ENCODE measurements around the gene PARD3.

The PARD3 gene

DNA sequence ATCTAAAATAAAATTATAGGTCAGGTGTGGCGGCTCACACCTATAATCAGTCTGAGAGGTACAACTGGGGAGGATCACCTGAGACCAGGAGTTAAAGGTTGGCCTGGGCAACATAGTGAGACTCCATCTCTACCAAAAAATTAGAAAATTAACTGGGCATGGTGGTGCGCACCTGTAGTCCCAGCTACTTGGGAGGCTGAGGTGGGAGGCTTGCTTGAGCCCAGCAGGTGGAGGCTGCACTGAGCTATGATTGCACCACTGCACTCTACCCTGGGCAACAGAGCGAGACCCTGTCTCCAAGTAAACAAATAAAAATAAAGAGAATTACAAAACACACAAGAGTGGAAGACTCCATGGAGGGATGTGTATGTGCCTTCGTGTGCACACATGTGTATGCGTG, 171.5 kb downstream of the PARD3 start:
- DNase-seq = no peak

DNA sequence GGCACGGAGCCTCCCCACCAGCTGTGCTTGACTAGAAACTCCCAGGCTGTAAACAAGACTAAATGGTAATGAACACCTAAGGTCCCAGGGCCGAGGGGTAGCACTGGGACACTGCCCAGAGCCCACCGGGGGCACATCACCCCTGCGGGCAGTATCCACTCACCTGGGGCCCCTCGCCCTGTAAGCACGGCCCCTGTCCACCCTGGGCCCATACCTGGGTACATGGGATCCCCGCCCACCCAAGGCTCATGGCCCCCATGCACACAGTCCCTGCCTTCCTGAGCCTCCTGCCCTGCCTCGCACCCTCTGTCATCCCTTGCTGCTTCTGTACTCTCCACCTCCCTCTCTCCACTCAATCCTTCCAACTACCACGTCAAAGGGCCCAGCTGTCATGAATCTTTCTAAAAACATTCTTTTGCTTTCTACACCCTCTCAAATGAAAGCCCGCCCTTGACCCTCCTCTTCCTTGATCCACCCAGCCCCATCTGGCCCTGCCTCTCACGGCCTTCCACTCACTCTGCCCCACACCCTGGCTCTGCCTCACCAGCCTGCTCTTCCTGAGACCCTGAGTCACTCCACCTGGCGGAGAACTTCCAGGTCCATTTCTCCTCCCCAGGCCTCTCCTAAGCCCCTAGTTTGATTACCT, 173.1 kb downstream of the PARD3 start:
- no peak for DNase-seq

DNA sequence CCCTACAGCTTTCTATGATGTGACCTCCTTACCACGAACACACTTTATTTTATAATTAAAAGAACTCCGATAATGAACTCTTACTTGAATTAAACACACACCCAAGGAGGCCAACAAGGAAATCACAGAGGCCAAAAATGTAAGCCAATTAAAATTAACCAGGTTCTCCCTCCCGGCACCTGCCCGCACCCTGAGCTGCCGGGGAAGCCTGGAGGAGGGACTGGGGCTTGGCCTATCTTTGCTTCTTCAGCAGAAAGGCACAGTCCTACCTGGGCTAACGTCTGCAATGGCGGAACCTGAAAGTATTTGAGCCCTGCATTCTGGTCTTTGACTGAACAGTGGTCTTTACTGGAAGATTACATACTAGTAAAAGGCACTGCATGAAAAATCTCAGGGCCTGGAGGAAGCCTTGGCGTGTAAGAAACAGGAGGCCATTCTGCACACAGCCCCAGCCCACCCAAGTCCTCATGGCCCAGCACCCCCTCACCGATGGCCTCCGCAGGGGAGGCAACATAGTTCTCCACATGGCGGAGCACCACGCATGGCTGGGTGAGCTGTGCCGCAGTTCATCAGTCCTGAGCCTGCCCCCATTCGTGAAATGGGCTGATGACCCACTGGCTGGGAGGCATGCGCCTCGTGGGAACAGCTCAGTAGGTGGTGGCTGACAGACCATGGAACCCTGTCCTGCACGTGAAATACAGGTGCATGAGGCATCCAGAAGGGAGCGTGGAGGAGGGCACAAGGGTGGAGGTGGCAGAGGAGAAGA, 173.8 kb downstream of the PARD3 start:
- DNase-seq = no peak

GRCh38 chr10:34638406-34639054, 176.6 kb downstream of the PARD3 start:
- DNase-seq = peak; percentile 82

GRCh38 chr10:34637418-34637911, 177.6 kb downstream of the PARD3 start:
- peak; percentile 88 for DNase-seq

- DNase-seq = no peak
These were observed 180.0 kb downstream of the PARD3 start for GRCh38 chr10:34635111-34635510.

DNA sequence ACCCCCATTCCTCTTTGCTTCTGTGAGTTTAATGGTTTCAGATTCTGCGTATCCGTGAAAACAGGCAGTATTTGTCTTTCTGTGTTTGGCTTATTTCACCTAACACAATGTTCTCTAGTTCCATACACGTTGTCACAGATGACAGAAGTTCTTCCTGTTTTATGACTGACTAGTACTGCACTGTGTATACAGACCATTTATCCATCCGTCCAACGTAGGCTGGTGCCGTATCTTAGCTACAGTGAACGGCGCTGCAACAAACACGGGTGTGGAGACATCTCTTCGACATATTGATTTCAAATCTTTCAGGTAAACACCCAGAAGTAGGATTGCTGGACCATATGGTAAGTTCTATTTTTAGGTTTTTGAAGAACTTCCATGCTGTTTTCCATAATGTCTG, 181.7 kb downstream of the PARD3 start:
- no peak for DNase-seq

- no peak for DNase-seq
These were observed 186.0 kb downstream of the PARD3 start for GRCh38 chr10:34629084-34629483.

- DNase-seq = no peak
These were observed 186.8 kb downstream of the PARD3 start for GRCh38 chr10:34628174-34628796.

DNA sequence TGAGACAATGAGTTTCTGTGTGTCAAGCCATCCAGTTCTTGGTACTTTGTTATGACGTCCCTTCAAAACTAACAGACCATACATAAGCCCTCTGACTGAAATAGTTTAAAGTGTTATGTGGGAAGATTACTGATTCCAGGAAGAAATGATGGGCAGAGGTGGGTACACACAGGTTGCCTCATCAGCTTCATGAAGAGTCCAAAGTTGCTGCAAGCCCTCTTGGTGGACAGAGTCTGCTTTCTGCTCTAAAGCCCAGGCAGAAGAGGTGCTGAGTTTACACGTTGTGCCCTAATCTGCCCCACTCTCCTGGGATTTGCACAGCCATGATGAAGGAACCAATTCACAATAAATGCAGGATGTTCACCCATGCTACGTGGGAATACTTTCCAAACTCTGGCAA, 187.4 kb downstream of the PARD3 start:
- no peak for DNase-seq

- no peak for DNase-seq
These were observed 187.8 kb downstream of the PARD3 start for GRCh38 chr10:34627331-34627730.

- no peak for DNase-seq
These were observed 188.8 kb downstream of the PARD3 start for GRCh38 chr10:34626158-34626880.

DNA sequence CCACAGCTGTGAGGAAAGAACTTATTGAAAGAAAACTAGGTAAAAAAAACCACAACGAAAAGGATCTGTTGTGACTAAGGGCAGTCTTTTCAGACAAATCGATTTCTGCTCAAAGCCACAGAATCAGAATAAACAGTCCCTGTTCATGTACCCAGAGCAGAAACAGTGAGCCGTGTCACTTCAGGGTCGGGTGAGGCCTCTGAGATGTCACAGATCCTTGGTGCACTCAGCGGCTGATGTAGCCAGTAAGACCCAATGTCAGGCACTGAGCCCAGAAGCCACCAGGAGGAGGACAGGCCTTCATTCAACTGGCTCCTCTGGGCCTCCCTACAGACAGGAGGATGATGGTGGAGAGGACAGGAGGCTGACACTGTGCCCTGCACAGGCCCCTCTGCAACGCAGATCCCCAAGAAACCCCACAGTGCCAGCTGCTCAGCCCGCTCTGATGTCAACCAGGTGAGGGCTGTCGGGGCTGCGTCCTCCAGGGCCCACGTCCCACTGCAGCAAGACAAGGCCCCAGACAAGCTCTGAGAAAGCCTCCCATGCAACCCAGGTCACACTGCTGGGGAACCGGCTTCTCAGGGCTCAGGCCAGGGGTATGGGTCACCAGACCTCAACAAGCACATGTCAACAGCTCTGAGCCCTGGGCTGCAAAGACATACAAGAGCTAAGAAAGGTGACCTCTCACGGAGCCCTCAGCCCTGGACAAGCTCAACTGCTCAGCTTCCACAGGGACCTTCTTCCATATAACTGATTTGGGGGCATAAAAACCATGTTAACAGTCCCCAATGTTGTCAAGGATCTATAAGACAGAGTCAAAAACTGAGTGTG, 190.6 kb downstream of the PARD3 start:
- DNase-seq = no peak

DNA sequence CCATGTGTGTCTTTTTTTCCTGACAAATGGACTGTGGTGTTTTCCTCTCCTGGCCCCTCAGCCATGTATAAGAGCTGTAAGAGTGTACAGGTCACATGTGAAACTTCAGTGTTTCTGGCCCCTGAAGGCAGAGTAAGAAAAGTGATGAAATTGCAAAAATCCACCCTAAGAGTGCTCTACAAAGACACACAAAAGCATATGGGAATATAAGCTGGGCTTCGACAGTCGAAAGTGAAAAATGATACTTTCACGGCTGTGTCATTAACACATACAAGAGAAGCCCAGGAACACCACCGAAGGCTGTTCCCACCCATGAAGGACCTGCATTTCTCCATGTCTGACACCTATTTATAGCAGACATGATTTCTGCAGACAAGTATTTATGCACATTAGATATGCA, 192.2 kb downstream of the PARD3 start:
- no peak for DNase-seq

GRCh38 chr10:34618611-34619010, 196.5 kb downstream of the PARD3 start:
- DNase-seq = no peak

DNA sequence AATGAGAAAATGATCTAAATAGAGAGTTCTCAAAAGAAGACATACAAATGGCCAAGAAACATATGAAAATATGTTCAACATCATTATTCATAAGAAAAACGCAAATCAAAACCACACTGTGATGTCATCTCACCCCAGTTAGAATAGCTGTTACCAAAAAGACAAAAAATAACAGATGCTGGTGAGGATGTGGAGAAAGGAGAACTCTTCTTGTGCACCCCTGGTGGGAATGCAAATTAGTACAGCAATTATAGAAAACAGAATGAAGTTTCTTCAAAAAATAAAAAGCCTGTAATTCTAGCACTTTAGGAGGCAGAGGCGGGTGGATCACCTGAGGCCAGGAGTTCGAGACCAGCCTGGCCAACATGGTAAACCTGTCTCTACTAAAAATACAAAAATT, 199.3 kb downstream of the PARD3 start:
- no peak for DNase-seq

DNA sequence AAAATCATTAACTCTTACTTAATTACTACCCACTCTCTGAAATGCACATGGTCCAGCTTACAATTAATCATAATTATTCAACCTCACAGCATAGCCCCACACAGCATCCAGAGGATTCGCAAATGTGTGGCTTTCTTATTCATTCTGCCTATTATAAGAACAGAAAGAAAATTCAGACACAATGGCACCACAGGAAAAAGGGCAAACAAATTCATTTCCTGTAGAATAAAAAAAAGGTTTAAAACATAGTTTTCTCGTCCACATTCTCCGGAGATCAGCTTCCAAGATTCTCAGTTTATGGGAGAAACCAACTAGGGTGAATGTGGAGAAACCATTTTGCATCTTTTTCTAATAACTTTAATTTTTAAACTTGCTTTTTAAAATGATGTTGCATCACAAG, 201.6 kb downstream of the PARD3 start:
- DNase-seq = no peak

DNA sequence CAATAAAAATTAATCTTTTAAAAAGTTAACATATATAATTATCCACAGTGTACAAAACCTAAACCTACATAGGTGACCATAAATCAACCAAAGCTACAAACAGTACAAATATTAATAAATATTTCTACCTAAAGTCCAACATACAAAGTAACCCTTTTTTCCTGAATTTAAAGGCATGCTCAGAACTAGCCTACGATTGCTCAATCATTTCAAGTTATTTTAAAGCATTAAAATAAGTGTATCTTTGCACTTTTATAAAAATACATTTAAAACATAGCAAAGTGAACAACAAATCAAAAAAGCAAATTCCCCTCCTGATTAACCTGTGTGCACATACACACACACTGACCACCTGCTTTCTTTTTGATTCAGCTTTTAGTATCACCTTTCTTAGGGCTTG, 202.2 kb downstream of the PARD3 start:
- no peak for DNase-seq

GRCh38 chr10:34612446-34612845, 202.7 kb downstream of the PARD3 start:
- DNase-seq = no peak

DNA sequence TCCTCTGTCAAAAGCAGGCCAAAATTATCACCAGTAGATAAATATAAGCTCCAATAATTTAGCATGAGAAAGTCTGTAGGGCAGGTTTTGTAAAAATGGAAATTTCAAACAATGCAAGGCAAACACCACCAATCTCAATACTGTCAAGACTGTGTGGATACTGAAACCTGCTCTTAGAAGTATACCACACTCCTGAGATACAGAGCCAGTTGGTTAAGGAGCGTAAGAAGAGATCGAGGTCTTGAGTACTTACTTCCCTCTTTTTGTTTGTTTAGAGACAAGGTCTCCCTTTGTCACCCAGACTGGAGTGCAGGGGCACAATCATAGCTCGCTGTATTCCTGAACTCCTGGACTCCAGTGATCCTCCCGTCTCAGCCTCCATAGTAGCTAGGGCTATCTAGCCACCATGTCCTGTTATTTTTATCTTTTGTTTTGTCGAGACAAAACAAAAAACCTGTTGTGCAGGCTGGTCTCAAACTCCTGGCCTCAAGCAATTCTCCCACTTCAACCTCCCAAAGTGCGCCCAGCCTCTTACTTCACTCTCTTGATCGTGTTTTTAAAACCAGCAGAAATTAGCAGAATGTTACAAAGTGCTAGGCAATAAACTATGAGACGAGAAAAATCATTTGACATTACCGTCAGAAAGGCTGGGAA, 205.7 kb downstream of the PARD3 start:
- DNase-seq = no peak

GRCh38 chr10:34607894-34608293, 207.2 kb downstream of the PARD3 start:
- no peak for DNase-seq

Data from activated CD8-positive, alpha-beta memory T cell treated with anti-CD3 and anti-CD28 coated beads, Interleukin-2, amount 50 U/mL, for 48 hours (primary cell).